Stimulated activated CD8-positive, alpha-beta memory T cell treated with anti-CD3 and anti-CD28 coated beads, Interleukin-7, amount 100 ng/mL, for 24 hours (primary cell): Measurements from ENCODE around the gene SPIN4.
"Not testable (repeated sequence)": the region's sequence is repeated elsewhere in the genome, so short reads cannot be mapped to it uniquely, and the experiment has no call there.

Source experiments
- DNase-seq: peaks from one replicate; pipeline ENCODE4 v3.0.0-alpha.2; 2020; ENCODE audit warnings: low read depth

The SPIN4 gene

GRCh38 chrX:63350941-63351616 is at the start of gene SPIN4:
Gene SPIN4, minus strand, starts transcription at chrX:63351332. Its CDS starts 513 bp downstream, at chrX:63350819.
- DNase-seq: peak; percentile 26

GRCh38 chrX:63400340-63400739 is 49.2 kb upstream of the SPIN4 start:
- DNase-seq: no peak

- DNase-seq: no peak
Measured at GRCh38 chrX:63394872-63395271, 43.7 kb upstream of the SPIN4 start.

GRCh38 chrX:63393094-63393493 is 42.0 kb upstream of the SPIN4 start:
- not testable (repeated sequence) for DNase-seq

GRCh38 chrX:63387411-63387810 is 36.3 kb upstream of the SPIN4 start:
- DNase-seq: no peak

- not testable (repeated sequence) for DNase-seq
Measured at GRCh38 chrX:63384263-63384662, 33.1 kb upstream of the SPIN4 start.

- not testable (repeated sequence) for DNase-seq
Measured at GRCh38 chrX:63373012-63373411, 21.9 kb upstream of the SPIN4 start.

- not testable (repeated sequence) for DNase-seq
Measured at GRCh38 chrX:63367699-63368098, 16.6 kb upstream of the SPIN4 start.

- DNase-seq: no peak
Measured at GRCh38 chrX:63363788-63364187, 12.7 kb upstream of the SPIN4 start.

GRCh38 chrX:63361494-63361893 is 10.4 kb upstream of the SPIN4 start:
- DNase-seq: no peak

GRCh38 chrX:63354484-63354883 is 3.4 kb upstream of the SPIN4 start:
- no peak for DNase-seq

- DNase-seq: no peak
Measured at GRCh38 chrX:63350465-63350877, 661 bp downstream of the SPIN4 start.

GRCh38 chrX:63349307-63349706 is 1.8 kb downstream of the SPIN4 start:
- DNase-seq: no peak

- no peak for DNase-seq
Measured at GRCh38 chrX:63330681-63331080, 20.5 kb downstream of the SPIN4 start.

GRCh38 chrX:63327788-63328187 is 23.3 kb downstream of the SPIN4 start:
- no peak for DNase-seq

GRCh38 chrX:63299596-63299995 is 51.5 kb downstream of the SPIN4 start:
- no peak for DNase-seq
